Measurements from ENCODE around the gene BRAP.
"Not testable (repeated sequence)": the region's sequence is repeated elsewhere in the genome, so short reads cannot be mapped to it uniquely, and the experiment has no call there.

The BRAP gene

GRCh38 chr12:111677186-111677585, 8.6 kb downstream of the BRAP start:
- FAIRE-seq (no peak), DNase-seq (ENCODE audit: insufficient read length, low spot score) (no peak)

DNA sequence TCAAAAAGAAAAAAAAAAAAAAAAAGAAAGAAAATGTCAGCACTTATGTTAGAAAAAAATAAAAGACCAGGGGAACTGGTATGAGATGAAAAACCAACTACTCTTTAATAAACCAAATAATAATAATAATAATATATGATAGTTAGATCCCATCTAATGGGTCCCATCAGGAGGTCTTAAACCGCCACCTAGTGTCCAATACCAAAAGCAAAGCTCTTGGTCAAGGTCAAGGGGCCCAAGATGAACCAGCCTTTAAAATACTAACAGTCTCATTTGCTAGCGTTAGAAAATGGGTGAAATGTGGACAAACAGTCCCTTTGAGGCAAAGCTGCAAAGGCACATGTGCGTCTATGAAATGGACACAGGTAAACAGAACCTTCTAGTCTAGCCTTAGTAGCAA, 12.3 kb downstream of the BRAP start:
- no peak for DNase-seq (ENCODE audit: insufficient read length, low spot score)
- FAIRE-seq: no peak

GRCh38 chr12:111672822-111673381, 12.9 kb downstream of the BRAP start:
- no peak for FAIRE-seq
- DNase-seq (ENCODE audit: insufficient read length, low spot score): no peak

GRCh38 chr12:111664961-111665865, 20.5 kb downstream of the BRAP start:
- DNase-seq (ENCODE audit: insufficient read length, low spot score) (no peak), FAIRE-seq (no peak)

GRCh38 chr12:111664499-111664898, 21.3 kb downstream of the BRAP start:
- no peak for FAIRE-seq
- no peak for DNase-seq (ENCODE audit: insufficient read length, low spot score)

DNA sequence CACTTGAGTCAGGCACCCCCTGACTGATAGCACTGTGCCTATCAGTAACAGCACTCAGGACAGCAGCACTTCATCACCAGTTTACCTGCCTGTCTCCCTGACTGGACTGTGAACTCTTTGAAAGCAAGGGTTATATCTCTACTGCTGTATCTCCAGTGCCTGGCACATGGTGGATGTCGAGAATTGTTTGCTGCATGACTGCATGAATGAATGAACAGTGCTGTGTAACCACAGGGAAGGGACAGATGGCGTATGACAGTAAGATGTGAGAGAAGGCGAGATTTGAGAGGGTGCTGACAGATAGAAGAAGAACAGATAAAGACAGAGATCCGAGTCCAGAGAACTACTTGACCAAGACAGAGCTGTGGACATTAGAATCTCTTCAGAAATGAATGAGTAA, 29.7 kb downstream of the BRAP start:
- DNase-seq (ENCODE audit: insufficient read length, low spot score): no peak
- no peak for FAIRE-seq

GRCh38 chr12:111655356-111655755, 30.4 kb downstream of the BRAP start:
- DNase-seq (ENCODE audit: insufficient read length, low spot score): no peak
- FAIRE-seq: no peak

GRCh38 chr12:111653596-111653995, 32.2 kb downstream of the BRAP start:
- DNase-seq (ENCODE audit: insufficient read length, low spot score) (no peak), FAIRE-seq (no peak)

DNA sequence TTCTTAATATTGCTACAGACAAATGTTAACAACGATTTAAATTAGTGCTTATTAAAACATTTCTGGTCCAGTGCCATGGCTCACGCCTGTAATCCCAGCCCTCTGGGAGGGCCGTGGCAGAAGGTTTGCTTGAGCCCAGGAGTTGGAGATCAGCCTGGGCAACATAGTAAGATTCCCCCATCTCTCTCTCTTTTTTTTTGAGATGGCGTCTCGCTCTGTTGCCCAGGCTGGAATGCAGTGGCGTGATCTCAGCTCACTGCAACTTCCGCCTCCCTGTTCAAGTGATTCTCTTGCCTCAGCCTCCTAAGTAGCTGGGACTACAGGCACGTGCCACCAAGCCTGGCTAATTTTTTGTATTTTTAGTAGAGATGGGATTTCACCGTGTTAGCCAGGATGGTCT, 33.2 kb downstream of the BRAP start:
- DNase-seq (ENCODE audit: insufficient read length, low spot score); FAIRE-seq: not testable (repeated sequence)

GRCh38 chr12:111650912-111651311, 34.8 kb downstream of the BRAP start:
- FAIRE-seq (no peak), DNase-seq (ENCODE audit: insufficient read length, low spot score) (no peak)

DNA sequence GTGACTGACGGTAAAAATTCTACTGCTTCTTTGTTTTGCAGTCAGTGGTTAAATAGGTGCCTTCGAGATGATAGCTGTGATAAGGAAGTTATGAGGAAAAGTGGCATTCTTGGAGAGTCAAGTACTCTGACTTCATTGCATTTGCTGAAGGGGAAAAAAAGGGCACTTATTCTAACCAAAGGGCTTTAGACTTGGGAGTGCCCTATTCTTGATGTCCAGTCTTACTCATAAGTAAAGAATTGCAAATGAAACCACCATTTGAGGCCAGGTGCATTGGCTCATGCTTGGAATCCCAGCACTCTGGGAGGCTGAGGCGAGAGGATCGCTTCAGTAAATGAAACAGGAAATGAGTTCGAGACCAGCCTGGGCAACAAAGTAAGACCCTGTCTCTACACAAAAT, 40.3 kb downstream of the BRAP start:
- no peak for FAIRE-seq
- DNase-seq (ENCODE audit: insufficient read length, low spot score): peak; percentile 45

- DNase-seq (ENCODE audit: insufficient read length, low spot score): no peak
- no peak for FAIRE-seq
These were observed 42.3 kb downstream of the BRAP start for GRCh38 chr12:111643427-111643826.

DNA sequence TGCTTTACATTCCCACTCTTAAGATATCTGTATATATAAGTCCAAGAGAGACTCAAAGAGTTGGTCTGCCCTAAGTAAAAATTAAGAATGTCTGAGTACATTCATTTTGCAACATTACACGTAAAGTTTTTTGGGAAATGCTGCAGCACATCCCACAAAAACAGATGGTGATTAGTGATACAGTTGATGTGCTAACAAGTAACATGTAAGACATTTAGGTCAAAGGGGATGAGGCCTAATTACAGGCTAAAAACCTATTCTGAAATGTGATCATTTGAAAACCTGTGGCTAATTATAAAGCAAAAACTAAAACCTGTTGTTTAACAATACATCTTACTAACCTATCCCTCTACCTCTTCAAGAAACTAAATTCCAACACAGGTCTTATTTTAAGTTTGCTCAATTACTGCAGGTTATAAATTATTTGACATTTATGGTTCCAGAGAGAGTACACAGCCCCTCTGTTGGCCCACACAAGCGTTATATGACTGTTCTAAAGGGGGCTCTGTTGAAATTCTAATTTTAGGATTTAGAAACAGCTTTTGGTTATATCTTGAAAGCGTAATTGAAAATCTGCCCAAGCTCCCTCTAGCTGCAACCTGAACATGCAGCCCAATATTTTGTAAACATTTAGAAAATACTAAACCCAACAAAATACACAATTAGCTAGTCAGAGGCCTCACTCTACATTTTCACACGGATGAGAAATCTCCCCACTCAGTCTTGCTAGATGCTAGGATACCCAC, 42.9 kb downstream of the BRAP start:
- DNase-seq (ENCODE audit: insufficient read length, low spot score): no peak
- no peak for FAIRE-seq

GRCh38 chr12:111640506-111640905, 45.2 kb downstream of the BRAP start:
- DNase-seq (ENCODE audit: insufficient read length, low spot score) (no peak), FAIRE-seq (no peak)

DNA sequence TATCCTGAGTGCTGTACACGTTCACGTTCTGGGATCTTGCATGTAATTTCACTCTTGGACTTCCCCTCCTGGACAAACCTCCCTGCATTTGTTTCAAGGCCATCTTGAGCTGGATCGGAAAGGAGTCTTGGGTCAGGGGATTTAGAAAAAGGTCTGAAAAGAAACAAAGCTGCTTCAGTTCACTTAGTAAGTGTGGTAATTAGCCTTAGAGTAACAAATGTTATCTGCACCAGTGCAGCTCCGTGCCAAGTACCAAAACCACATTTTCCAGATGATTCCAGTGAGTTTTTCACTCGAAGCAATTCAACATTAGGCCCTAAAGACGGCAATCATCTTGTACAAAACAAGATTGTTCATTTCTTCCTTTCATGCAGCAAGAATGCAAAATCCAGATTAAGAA, 47.2 kb downstream of the BRAP start:
- no peak for FAIRE-seq
- DNase-seq (ENCODE audit: insufficient read length, low spot score): no peak

- FAIRE-seq: no peak
- no peak for DNase-seq (ENCODE audit: insufficient read length, low spot score)
These were observed 49.4 kb downstream of the BRAP start for GRCh38 chr12:111636209-111636945.

GRCh38 chr12:111635524-111635923, 50.2 kb downstream of the BRAP start:
- FAIRE-seq (no peak), DNase-seq (ENCODE audit: insufficient read length, low spot score) (no peak)

DNA sequence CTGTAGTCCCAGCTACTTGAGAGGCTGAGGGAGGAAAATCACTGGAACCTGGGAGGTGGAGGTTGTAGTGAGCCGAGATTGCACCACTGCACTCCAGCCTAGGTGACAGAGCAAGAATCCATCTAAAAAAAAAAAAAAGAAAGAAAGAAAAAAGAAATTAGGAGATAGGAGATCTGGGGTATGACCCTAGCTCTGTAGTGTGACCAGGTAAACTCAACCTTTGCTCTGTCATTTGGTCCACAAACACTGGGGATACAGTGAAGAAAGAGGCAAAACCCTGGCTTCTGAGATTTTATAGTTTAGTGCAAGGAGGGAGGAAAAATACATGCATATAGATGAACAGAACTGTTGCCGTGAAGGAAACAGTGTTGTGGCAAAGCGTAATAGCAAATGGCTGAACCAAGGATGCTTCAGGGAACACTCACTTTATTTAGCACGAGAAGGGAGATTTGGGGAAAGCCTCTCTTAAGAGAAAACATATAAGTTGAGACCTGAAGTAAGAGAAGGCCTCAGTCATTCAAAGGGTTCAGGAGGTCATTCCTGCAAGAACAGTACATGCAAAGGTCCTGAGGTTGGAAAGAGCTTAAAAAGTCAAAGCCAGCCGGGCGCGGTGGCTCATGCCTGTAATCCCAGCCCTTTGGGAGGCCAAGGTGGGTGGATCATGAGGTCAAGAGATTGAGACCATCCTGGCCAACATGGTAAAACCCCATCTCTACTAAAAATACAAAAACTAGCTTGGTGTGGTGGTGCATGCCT, 57.1 kb downstream of the BRAP start:
- DNase-seq (ENCODE audit: insufficient read length, low spot score) (no peak), FAIRE-seq (no peak)

GRCh38 chr12:111626230-111626629, 59.5 kb downstream of the BRAP start:
- DNase-seq (ENCODE audit: insufficient read length, low spot score) (no peak), FAIRE-seq (no peak)

DNA sequence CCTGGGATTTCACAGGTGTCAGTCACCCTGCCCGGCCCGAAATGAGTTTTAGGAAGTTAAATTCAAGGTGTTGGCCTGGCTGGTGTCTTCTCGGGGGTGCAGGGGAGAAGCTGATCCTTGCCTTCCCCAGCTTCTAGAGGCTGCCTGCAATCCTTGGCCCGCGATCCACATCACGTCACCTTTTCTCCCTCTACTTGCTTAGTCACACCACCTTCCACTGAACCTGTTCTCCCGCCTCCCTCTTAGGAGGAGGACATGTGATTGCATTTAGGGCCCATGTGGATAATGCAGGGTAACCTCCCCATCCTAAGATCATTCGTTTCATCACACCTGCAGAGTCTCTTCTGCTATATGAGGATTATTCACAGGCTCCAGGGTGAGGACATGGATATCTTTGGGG, 61.2 kb downstream of the BRAP start:
- FAIRE-seq: no peak
- no peak for DNase-seq (ENCODE audit: insufficient read length, low spot score)
